Gastrocnemius medialis (tissue), 4 donors: ENCODE measurements around the gene SPACA4.

Source experiments
- CTCF ChIP-seq, 5 experiments: fragments of 450-650 bp in 3 of 5; fragments of 200-600 bp in 2 of 5; sonication (generic) in 2 of 5; IDR thresholded peaks in 4 of 5; conservative IDR thresholded peaks in 1 of 5; 1 replicate in 4 of 5; 2 replicates in 1 of 5; pipeline ENCODE4 v1.5.1; 2016 to 2019; ENCODE audit warnings: antibody characterized with exemption in 5 of 5, mild to moderate bottlenecking in 3 of 5, moderate library complexity in 3 of 5
- POLR2A ChIP-seq, 2 donors: fragments of 450-650 bp; IDR thresholded peaks; one replicate each; pipeline ENCODE4 v1.6.1; 2017; ENCODE audit warnings: antibody characterized with exemption in 2 of 2, mild to moderate bottlenecking in 2 of 2, moderate library complexity in 2 of 2

GRCh38 chr19:48644839-48645619 is 38.5 kb downstream of the SPACA4 start:
- TF ChIP-seq CTCF (IDR thresholded peaks at IDR 0.05 in 4 of 5, conservative IDR thresholded peaks at IDR 0.05 in 1 of 5): no peak
- peak in 1 of 2 donors; percentile 25 for TF ChIP-seq POLR2A (IDR thresholded peaks at IDR 0.05)
